GM18861 (cell line): ENCODE results near the gene SLC9A7.

Source experiments
- ATAC-seq: cut with Tn5 transposase; IDR thresholded peaks from one replicate; pipeline ENCODE4 v1.9.1; 2021; ENCODE audit not compliant: unreplicated experiment

SLC9A7 gene

DNA sequence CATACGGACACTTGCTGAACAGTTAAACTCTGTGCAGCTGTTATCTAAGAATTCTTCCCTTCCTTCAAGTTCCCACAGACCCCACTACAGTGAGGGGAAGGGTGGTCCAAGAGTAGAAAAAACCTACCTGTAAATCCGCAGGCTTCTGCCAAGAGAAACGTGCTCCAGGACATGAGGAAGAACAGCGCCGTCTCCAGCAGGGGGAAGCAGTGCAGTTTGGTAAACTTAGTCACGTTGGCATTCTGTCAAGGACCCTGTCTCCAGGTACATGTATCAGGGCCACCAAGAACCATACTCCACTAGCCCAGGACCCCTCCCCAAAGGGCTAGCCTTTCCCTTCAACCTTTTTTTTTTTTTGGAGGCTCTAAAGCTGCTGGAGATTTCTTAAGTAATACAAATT is 105.4 kb downstream of the SLC9A7 start:
- no peak for ATAC-seq

DNA sequence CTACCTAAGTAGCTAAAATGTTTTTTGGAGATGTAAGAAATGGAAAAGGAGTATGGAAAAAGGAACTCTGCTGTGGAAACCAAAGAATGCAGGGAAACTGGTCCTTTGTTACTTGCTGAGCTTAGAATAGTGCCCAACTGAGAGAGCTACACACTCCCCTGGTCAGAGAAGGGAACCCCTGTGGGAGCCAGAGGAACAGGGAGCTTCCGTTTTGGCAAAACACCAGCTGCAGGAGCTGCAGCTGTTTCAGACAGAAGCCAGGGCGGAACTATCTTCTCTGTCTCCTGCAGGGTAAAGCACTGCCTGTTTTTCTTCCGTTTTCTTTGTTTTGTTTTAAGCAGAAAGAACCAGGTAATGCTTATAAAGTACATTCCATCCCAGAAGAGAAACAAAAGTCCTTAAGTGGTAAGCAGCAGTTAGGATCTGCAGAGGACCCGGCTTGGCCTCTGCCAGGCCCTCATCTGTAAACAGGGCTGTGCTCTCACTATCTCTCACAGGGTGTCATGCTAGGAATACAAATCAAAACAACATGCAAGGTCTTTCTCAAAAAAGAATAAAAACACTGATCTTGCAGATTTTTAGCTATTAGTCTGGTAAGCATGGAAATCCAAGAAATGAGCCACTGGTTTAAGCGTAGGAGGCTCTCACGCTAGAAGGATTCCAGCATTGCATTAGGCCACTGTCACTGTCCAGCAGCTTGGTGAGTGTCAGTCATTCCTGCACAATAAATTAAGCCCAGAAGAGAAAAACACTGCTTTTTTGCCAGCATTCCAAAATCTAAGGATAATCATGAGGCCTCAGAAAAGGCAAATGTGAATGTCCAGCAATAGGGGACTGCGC is 109.3 kb downstream of the SLC9A7 start:
- no peak for ATAC-seq

DNA sequence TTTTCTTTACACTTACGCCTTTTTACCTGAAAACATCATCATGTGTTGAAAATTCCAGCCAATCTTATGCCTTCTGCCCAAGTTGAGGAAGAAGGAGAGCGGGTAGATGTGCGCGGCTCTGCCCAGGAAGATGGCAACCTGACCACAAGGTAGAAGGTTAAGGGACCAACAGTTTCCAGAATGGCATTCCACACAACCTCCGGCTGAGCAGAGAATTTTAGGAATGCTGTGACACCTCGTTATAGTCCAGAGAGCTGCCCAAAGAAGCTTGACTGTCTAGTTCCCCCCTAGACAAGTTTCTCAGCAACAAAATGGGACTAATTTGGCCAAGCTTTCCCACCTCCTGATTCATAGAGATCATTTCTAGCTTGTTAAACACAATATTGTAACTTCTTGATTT is 110.3 kb downstream of the SLC9A7 start:
- no peak for ATAC-seq

DNA sequence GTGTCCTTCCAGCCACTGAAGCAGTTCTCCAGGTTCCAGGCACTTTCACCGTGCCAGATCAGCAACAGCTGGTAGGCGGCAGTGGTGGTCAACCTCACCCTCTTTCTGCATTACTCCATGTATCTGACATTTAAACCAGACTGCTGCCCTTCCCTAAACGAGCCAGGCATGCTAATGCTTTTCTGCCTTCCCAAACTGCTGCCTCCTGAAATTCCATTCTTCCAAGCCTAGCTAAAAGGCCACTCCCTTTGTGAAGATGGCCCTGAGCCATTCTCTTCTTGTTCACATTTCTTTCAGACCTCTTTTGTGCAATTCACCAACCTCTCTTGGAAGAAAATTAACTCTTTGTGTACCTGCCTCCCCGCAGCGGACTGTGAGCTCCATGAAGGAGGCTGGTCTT is 111.7 kb downstream of the SLC9A7 start:
- ATAC-seq: no peak

DNA sequence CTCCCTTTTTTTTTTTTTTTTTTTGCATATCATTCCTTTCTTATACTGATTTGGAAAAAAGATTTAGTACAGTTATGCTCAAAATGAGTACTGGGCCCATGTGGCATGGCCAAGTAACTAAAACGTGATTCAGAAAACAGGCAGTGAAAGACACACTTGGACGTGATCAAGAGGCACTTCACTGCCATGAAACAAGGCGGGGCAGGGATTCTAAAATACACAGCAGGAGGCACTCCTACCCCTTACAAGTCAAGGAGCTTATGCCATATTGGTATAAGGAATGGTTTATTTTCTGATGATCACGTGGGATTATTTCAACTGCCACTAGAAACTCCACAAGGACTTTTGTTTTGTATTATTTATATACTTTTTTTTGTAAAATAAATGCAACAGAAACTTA is 113.3 kb downstream of the SLC9A7 start:
- ATAC-seq: no peak

DNA sequence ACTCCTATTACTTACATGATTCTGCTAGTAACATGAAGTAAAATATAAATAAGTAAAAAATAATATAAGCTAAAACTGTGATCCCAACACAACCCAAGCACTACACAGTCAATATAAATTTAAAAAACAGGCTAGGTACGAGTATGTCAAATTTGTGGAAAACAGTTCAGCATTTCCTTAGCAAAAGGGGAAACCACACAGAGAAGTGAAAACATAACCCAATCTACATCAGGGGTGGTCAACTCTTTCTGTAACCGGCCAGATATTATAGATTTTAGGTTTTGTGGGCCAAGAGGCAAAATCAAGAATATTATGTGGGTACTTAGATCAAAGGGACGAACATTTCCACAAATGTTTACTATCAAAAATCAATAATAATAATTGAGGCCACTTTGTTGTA is 115.3 kb downstream of the SLC9A7 start:
- ATAC-seq: no peak

DNA sequence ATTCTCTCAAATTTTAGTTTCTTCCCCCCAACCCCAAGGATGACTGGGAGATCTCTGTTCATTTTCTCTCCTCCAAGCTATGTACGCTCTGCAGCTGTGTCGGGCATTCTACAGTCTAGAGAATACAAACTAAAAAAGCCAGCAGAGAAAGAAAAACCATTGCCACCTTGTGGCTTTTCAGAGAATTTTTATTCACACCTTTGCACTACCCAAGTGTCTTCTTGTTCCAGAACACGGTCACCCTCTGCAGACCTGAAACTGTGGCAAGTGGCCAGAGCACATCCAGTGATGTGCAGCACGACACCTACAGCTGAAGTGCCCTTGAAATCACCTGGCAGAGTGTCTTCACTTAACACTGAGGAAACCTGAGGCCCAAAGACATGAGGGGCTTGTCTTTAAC is 116.8 kb downstream of the SLC9A7 start:
- no peak for ATAC-seq

DNA sequence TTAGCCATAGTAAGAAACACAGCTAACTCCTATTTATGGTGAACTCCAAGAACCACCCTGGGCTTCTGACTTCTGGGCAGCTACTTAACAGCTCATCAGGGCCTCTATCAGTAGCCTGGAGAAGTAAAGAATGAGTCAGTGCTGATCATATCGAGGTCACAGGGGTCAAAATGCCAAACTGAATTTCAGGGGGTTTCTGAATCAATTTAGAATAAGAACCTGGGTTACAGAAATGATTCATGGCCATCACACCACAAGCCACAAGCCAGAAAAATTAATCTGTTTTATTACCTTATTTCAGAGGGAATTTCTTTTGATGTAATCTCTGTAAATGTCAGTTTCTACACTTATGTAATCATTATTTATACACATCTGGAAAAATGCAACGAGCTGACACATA is 121.0 kb downstream of the SLC9A7 start:
- peak; percentile 75 for ATAC-seq

DNA sequence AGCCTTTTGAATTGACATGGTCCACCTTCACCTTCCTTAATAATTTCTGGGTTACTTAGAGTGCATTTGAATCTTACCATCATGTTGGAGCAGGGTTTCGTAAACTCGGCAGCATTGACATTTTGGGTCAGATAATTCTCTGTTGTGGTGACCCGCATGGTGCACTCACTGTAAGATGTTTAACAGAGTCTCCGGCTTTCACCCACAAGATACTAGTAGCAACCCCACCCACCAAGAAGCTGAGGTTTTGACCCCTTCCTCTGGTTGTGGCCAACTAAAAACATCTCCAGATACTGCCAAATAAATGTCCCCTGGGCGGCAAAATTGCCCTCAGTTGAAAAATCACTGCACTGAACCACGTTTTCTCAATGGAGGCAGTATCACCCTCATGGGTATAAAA is 122.7 kb downstream of the SLC9A7 start:
- ATAC-seq: no peak

DNA sequence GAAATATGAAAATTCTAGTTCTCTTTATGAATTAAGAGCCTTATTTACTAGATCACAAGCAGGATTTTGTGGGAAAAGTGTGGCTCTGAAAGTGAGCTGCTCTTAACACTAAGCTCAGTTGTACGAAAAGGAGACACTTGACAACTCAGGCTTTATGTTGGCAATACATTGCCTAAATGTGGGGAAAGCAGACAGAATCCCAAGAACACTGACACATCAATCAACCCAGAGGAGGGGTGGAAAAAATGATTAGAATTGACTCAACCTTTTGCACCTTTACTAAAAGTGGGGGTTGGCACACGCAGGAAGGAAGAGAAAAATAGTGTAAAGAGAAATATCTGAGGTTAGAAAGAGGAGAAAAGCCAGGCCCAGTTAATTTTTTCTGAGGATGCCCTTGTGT is 123.7 kb downstream of the SLC9A7 start:
- ATAC-seq: no peak

DNA sequence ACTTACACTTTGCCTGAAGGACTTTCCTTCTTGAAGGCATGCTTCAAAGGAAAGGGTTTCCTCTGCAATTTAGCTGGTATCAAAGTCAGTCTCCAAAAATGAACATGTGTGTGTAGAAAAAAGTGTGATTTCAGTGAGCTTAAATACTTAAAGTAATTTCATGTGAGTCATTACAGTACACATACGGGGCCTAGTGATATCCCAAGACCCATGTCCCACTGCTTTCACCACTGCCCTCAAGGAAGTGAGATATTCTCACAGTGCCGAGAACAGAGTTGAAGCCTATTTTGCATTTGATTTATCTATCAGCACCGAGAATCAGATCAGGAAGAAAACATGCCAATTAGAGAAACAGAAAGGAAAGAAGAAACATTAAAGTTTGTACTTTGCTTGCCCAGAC is 124.3 kb downstream of the SLC9A7 start:
- ATAC-seq: no peak

DNA sequence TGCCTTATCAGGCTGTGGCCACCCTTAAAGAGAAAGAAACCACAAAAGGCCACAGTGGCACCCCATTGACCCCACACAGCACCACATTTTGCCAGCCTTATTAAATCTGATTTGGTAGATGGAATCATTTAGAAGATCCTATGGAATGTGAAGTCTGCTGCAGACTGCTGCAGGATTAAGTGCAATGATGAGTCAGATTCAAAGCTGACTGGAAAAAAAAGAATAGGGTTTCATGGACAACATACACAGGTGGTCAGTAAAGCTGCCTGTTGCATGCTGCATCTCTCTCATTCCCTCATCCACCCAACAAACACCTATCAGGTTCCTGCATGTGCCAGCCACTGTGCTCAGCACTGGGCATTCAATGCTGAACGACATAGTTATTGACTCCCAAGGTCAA is 128.8 kb downstream of the SLC9A7 start:
- ATAC-seq: no peak

DNA sequence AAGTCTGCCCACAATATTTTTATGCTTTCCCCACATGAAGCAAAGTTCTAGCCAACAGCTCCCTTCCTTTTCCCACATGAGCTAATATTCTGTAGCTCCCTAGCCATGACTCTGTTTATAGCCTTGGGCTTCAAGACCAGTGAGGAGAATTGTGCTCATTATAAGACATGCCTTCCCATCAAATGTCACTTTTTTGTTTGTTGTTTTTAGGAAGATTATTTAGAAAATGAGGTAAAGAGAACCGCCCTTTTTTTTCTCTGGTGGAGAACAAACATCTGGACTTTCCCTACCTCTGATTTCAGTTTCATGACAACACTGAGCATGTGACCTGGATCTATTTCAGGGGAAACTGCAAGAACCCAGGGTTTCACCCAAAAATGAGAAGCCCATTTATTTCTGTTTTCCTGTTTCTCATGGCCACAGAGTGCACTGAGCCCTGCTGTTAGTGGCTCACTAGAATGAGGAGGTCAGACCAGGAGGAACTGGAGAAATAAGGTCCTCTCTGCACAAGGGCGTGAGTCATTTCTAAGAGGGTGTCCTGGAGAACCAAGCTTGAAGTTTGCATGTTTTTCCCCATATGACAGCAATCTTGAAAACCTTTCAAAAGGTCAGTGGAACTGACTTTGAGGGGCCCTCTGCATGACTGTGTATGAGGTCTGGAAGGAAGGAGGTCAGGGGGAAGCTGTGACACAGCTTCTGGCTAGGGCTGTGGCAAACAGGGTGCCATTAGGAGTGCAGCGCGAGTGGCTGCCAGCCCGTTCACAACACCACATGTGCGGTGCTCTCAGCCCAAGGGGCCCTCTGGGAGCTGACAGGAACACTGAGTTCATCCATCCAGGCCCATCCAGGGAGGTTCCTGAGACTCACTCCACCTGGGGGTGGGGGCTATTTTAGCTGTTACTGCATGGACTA is 130.2 kb downstream of the SLC9A7 start:
- peak; percentile 84 for ATAC-seq

DNA sequence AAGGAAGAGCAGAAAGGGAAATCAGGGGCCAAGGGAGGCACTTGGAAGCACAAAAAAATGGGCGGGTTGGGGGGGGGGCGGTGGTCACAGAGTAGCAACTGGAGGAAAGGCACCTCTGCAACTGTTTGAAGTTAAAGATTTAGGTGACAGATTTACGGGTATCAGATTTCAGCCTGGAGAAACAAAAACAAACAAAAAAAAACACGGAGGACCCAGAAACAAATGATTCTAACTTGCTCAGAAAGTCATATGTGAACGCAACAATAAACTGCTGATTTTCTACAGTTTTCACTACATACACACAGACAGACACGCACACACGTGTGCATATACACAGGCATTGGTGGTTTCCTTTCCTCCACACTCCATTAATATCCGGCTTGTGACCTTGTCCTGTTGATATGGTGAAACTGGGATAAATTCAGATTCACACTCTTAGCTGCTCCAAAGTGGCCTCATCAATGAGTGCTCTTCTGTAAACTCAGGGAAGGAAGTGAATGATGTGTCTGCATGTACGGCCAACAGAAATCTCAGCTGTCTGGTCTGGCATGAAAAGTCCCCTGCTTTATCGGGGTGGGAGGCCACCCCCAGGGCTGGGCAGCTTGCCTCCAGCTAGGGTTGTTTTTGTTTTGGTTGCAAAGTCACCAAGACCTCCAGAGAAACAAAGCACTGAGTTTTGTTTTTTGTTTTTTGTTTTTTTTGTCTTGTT is 131.1 kb downstream of the SLC9A7 start:
- ATAC-seq: peak; percentile 21

DNA sequence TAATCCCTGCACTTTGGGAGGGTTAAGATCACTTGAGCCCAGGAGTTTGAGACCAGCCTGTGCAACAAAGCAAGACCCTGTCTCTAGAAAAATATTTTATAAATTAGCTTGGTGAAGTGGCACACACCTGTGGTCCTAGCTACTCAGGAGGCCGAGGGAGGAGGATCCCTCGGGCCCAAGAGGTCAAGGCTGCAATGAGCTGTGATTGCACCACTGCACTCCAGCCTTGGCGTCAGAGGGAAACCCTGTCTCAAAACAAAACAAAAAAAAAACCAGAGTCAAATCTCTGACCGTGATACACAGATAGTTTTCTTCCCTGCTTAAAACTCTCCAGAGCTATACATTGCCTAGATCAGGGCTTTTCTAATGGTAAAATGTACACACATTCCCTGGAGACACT is 131.9 kb downstream of the SLC9A7 start:
- no peak for ATAC-seq

DNA sequence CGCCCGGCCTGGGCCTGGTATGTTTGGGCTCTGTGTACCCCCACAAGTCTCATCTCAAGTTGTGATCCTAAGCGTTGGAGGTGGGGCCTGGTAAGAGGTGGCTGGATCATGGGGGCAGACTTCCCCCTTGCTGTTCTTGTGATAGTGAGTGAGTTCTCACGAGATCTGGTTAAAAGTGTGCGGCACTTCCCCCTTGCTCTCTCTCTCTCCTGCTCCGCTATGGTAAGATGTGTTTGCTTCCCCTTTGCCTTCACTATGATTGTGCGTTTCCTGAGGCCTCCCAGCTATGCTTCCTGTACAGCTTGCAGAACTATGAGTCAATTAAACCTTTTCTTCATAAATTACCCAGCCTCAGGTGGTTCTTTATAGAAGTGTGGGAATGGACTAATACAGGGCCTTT is 132.4 kb downstream of the SLC9A7 start:
- no peak for ATAC-seq

DNA sequence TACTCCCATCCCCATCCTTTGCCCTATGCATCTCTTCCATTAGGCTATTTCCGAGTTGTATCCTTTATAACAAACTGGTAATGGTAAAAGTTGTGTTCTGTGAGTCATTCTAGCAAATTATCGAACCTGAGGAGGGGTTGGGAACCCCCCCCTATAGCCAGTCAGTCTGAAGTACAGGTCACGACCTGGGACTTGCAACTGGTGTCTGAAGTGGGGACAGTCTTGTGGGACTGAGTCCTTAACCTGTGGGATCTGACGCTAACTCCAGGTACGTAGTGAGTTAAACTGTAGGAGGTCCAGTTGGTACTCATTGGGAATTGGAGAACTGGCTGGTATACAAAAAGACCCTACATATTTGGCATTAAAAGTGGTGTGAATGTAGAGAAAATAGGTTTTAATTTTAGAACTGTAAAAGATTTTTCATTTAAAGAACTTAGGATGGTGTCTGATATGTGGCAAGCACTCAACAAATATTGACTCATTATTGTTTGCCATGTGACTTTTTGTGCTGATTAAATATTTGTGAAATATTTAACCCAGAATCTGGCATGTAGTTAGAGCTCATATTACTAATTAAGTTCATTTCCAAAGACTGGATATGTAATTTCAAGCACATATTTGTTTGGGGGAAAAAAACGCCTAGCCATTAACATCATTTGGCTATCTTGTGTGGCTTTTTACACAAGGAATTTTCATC is 134.7 kb downstream of the SLC9A7 start:
- no peak for ATAC-seq

DNA sequence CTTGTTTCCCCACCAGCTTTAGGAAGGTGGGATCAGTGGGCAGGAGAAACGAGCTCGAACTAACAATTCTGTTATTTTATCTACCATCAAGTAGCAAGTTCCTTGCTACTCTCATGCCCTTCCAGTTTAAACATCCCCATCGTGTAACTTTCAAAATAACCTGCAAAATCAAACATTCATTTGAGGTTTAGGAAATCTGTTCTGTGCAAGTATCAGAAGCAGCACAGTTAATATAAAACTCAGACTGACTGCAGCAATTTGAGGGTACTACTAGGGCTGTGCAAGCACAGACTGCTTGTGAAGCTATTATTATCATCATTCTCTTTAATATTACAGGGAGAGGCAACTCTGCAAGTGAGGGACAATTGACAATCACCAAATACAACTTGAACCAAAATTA is 137.3 kb downstream of the SLC9A7 start:
- ATAC-seq: no peak

DNA sequence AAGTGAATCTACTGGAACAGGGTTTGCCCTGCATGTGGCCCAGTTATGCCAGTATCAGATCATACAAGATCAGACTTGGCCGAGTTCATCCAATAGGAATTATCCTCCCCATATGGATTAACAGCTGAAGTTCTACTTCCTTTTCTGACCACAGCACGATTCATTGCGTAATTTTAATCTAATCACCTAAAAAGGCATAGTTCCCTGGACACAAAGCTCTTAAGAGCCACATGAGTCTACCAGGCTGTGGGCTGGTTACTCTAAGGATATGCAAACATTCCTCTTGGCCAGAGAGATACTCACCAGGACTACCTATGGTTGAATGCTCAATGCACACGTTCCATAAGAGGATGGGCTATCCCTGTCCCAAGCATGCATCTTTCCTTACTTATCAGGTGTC is 138.4 kb downstream of the SLC9A7 start:
- ATAC-seq: no peak

DNA sequence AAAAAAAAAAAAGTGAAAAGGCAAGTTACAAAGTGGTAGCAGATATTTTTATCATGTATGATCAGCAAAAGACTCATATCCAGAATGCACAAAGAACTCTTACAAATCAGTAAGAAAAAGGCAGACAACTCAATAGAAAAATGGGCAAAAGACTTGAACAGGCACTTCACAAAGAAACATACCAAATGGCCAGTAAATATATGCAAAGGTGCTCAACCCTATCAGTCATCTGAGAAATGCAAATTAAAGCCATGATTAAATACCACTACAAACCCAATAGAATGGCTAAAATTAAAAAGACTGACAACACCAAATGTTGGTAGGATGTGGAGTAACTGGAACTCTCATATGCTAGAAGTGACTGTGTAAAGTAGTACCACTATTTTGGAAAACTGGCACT is 140.0 kb downstream of the SLC9A7 start:
- no peak for ATAC-seq

DNA sequence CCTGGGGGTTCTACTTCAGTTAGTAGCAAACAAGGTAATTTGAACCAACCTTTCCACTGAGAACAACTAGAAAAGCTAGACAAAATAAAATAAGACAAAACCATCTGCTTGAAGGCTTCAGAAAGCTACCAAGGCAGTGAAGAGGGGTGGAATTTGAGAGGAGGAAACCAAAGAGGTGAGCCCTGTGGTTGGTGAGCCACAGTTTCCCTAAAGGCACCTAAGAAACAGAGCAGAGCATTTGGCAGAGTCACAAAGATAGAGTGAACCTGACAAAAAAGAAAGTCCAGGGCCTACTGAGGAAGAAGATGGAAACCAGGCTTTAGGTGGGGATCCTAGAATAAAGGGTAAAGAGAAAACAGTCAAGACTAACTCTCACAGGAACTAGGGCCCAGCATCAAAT is 141.0 kb downstream of the SLC9A7 start:
- no peak for ATAC-seq
